MV-4-11 (cell line): ENCODE data around the gene CISTR.

Experiments used
- DNase-seq: peaks from one replicate; lab custom pipeline; 2025; lab: John Stamatoyannopoulos, UW

Gene CISTR

DNA sequence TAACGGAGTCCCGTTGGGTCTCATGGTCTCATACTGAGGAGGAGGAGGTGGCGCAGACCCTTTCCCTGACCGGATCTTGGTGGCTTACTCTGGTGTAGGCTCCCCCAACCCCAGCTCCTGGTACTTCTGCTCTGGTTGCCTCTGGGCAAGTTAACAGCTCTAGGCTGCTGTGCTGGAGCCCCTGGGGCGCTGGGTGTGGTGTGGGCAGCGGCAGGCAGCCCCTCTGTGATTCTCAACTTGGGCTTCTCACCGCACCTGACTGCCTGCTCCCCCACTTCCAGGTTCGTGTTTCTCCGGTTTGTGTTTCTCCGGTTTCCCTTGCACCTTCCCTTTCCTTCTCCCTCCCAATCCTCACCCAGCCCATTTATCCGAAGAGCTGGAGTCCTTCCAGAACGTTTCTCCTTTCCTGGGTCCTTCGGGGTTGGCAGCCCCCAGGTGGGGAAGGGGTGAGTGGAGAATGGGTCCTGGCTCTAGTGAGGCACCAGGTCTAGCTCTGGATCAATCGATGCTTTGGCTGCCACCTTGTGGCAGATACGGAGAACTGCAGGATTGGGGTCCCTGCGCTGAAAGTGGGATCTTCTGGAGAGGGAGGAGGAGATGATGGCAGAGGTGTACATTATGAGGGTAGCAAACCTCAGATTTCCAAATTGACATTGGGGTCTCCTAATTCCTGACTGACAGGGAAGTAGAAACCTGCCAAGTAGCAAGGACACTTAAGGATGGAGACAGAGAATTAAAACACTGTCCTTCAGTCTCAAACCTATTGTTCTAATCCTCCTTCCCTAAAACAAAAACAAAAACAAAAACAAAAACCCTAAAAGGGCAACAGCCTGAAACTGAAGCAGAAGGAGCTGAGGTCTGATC lies 8.3 kb downstream of the CISTR start:
- peak; percentile 37 for DNase-seq

DNA sequence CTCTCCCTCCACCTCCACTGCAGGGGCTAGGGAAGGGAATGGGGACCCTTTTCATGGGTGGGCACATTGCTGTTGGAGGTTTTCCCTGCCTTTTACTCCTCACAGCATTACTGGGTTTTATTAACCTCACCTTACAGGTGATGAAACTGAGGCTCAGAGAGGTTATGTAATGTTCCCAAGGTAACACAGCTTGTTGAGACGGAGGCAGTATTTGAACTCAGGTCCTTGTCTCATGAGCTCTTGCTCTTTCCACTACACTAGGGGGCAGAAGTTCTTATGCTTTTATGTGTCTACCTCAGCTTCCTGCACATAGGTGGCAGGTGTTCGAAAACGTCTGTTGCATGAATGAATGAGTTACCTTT lies 11.7 kb downstream of the CISTR start:
- no peak for DNase-seq

DNA sequence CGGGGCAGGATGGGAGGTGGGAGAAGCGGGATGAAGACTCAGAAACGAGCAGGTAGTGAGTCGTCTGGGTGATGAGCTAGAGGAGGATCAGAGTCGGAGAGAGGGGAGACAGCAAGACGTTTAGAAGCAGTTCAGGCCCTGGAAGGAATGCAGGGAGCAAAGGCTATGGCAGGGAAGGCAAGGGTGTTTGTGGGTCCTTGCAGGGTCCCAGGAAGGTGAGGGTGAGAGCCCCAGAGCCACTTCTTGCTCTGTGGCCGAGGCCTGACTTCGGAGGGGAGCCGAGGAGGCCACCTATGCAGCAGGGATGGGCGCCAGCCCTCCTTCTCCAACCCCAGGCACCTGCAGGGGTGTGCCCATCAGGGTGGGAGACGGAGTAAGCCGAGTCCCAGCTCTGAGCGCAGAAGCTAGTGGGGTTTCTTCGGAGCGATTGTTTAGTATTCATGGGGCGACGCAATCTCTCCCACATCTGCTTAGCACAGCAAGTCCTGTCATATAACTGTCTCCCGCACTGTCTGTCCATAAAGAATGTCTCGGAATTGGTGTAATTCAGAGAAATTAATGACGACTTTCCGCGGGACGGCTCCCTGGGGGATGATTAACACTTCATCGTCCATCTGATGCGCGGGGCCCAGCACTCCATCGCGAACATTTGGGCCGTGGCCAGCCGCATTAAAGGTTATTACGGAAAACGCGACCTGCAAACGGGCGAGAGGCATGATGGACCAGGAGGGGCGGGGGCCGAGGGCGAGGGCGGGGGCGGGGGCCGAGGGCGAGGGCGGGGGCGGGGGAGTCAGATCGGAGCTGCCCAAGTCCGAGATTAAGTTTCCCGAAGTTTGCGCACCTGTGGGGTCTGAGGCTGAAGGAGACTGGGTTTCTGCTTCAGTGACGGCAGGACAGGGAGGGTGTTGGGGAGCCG lies 12.3 kb downstream of the CISTR start:
- no peak for DNase-seq

DNA sequence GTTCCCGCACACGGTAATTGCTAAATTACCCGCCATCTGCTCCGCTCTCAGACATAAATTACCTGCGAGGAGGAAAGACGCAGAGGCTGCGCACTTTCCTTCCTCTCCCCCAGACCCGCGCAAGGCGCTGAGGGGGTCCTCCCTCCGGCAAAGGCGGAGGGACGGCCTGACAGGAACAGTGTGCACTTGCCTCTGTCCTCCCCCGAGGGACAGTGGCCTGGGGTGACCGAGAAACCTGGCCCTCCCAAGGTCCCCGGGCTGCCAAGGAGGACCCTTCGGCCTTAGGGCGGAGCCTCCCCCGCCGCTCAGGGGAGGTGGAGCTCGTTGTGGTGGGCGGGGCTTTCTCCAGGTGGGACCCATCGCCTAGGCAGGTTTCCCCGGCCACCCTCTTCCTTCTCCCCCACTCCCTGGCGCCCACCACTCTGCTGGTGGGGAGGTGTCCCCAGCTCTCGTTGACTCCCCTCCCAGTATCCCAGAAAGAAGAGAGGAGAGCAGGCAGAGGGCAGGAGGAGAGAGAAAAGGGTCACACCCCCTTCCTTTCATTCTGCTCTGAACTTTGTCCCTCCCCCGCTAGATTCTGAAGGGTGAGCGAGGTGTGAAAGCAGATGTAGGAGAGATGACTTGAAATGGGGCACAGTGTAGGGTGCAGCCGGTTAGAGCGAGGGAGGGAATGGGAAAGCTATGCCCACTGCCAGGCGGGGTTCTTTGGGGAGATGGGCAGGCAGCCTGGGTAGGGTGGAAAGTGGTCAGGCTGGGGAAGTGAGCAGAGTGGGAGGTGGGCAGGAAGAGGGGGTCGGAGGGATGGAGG lies 13.2 kb downstream of the CISTR start:
- DNase-seq = no peak

DNA sequence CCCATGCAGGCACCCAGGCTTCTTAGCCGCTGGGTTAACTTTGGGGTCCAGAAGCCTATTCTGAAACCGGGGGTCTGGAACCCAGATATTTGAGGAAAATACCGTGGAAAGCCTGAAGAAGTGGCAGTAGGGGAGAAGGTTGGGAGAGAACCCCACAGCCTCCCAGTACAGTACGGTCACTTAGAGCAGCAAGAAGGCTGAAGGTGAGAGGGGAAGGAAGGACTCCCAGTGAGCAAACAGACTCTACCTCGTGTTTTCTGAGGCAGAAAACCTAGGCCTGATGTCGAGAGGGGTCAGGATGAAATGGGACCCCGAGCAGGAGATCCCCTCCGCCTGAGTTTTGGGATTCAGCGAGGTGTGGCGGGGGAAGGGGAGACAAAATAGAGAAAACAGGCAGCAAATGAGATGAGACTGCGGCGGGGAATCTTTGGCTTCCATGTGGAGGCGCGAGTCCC lies 13.8 kb downstream of the CISTR start:
- no peak for DNase-seq

DNA sequence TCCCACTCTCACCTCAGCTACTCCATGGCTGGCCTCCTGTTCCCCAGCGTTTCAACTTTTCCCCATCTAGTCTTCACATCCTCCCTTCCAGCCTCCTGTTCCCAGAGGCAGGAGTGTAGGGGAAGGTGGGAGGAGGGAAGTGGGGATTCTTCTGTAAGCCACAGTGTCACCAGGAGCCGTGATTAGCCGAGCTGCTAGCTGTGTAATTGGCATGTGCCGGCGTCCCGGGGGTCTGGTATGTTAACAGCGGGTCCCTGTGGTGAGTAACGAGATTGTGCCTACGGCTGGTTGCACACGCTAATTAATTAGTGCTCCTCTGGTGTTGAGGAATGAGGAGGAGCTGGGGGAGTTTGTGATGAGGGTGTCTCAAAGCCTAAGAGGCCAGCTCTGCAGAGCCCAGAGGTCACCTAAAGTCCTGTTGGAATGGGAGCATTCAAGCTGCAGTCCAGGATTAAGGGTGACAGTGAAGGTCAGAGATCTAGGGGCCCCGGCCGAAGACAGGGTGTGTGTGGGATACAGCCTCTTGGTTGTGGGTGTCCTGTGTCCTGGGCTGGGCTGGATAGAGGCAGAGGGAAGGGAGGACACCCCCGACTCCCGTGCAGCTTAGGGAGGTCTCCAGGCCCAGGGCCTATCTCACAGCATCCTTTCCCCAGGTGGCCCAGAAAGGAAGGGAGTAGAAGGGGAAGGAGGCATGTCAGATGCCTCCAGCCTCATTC lies 14.5 kb downstream of the CISTR start:
- DNase-seq = no peak

DNA sequence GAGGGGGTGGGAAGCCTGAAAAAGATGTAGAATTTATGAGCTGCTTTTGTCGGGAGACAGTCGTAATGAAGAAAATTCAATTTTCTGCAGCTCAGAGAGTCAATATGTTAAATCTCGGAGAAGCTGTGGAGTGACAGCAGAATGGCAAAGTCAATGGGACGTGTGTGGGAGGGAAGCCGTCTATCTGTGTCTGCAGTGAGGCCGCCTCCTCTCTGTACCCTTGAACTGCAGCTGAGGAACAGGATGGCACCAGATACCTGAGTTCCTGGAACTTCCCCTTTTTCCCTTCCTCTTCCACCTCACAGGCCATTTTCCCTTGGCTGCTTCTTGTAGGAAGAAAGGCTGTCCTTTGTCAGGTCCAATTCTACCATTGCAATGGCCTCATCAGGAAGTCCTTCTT lies 15.2 kb downstream of the CISTR start:
- DNase-seq = no peak

DNA sequence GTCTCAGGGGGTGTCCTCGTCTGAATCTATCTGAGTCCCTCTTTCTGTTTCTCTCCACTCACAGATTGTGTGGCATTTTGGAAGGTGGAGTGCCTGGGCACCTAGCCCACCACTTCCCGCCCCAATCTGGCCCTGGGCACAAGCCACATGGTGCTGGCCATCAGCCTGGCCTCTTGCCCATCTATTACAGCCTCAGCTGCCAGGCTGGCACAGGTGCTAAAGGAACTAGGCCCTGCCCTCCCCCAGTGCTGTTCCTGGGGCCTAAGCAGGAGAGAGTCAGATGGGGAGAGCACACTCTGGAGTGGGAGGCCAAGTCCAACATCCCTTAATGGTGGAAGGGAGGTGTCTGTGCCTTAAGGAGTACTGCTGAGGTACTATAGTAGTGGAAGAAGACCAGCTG lies 16.2 kb downstream of the CISTR start:
- no peak for DNase-seq

DNA sequence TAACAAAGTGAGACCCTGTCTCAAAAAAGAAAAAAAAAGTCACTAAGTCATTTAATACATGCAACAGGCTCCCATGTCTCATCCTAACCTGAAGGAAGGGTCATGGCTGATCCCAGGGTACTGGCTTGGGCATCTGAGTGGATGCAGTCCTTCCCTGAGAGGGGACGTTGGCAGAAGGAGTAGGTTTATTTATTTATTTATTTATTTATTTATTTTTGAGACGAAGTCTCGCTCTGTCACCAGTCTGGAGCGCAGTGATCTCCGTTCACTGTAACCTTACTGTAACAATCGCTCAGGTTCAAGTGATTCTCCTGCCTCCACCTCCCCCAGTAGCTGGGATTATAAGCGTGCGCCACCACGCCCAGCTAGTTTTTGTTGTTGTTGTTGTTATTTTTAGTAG lies 17.4 kb downstream of the CISTR start:
- DNase-seq = no peak

DNA sequence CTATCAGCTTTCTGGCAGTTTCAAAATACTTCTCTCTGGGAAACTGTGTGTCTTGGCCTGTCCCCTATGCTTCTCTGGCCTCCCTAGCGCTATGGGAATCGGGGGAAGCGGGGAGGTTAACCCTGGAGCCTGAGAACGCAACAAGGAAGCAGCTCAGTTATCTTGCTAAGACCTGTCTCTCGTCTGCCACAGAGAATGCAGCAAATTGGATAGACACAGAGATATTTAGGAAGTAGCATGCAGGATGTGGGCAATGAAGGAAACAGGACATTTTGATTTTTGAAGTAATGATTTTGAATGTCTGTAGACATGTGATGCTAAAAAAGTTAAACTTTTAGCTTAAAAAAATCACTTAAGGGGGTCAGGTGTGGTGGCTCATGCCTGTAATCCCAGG lies 18.0 kb downstream of the CISTR start:
- DNase-seq = peak; percentile 10

DNA sequence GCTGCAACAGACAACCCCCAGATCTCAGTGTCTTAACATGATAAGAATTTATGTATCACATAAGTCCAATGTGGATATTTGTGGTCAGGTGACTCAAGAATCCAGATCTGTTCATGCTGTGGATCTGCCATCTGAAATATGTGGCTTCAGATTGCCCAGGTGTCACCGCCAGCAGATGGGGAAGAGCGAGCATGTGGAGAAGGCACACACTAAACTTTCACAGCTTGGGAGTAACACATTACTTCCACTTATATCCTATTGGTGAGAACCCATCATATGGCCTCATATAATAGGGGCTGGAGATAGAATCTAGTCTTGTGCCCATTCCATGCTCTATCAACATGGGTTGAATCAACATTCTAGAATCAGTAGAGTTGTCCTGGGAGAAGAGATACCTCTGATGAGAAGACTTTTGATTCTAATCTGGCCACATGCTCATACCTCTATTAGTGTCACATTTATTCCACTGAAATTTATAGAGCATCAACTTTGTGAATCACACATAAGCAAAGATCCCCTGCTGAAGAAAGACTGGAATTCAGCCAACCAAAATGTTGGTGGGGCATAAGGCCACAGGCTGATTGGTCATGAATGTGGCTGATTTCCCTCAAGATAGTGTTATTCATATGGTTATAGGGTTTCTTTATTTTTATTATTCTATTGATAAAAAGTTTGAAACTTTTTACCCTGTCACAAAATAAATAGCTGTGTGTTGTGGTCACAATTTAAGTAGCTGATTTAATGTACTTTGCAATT lies 18.6 kb downstream of the CISTR start:
- no peak for DNase-seq

DNA sequence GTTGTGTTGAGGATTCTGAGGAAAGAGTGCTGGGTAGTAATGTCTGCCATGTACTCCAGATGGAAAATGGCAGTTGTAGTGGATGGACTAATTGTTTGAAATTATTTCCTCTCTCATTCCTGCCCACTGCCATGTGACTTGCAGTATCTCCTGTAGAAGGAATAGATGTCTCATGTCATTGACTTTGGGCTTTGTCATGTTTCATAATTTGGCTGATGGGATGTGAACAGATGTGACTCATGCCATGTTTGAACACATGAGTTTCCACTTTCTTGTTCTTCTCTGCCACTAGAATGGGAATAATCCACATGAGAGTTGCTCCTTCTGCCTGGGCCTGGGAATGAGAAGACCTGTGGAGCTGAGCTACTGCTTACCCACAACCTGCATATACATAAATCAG lies 22.1 kb downstream of the CISTR start:
- DNase-seq = no peak

DNA sequence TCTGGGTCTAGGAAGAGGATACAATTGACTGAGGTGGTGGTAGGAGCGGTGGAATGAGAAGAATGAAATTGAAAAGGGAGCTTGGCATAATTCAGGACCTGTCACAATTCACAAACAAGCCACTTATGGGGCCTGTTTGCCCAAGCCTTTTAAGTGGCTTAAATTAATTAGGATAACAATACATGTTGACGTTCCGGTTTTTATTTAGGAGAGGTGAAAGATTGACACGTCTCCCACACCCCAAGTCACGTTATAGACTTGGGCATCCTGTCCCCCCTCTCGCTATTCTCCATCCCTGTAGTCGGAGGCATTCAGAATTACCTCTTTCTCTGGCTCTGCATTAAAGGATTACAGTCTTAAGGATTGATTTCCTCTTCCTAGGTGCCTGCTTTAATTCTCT lies 23.6 kb downstream of the CISTR start:
- no peak for DNase-seq

DNA sequence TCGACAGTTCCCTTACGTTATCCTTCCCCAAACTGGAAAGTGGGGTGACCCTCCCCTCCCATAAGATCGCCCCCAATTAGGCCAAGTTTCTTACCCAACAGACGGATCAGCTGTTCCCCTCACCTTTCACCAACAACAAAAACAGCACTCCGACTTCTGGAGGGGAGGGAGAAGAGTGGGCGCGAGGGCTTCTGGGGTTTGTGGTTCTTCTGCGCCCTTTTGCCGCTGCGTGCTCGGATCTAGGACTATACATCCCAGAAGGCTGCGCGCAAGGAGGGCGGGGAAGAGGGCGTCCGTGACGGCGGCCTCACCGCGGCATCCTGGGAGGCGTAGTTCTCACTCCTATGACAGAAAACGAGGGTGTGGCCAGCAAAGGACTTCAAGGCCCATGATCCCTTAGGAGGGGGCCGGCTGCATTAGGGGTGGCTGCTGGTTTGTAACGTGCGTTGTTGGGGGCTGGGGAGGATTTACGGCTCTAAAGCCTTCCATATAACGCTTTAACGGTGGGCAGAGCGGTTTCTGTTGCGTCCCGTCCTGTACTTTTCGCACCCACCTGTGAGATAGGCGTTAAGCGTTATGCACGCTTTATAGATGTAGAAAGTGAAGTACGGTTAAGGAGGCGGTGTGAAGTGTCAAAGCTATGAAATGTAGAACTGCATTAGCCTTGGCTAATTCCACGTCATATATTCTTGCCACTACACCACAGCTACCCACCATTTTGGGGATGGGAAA lies 24.3 kb downstream of the CISTR start, which contains the start of gene CALCOCO1:
TSS of gene CALCOCO1 (minus strand) at position 143 of the 732 bp plus-strand sequence. CDS start 2,210 bp downstream, outside the sequence.
- peak; percentile 97 for DNase-seq

DNA sequence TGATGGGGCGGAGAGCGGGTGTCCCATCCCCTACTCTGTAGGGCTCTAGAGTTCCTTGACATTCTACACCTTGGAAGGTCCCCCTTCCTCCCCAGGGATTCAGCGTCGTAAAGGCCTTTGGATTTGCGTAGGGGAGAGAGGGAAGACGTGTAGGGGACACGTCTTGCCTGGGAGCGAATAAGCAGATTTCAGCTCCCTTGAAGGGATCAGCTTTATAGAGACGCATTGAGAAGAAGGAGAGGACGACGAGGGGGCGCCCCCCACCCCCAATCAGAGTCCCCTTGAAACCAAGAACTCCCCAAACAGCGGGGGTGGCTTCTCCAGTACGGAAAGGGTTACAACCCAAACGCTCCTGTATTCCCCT lies 24.9 kb downstream of the CISTR start:
- no peak for DNase-seq

DNA sequence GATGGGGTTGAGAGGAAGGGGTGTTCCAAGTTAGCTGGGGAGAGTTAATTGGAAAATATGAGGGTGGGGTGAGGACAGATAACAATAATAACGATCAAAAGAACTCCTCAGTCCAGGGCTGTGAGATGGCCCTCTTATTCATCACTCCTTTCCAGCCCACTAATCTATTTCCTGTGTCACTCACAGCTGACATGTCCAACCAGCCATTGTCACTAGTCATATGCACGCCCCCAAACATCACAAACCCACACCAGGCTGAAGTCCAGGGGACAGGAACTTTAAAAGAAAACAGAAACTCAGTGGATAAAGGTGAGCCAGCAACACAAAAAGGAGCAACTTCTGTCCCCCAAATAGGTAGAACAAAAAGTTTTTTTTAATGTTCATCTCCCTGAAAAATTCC lies 25.4 kb downstream of the CISTR start:
- peak; percentile 12 for DNase-seq

DNA sequence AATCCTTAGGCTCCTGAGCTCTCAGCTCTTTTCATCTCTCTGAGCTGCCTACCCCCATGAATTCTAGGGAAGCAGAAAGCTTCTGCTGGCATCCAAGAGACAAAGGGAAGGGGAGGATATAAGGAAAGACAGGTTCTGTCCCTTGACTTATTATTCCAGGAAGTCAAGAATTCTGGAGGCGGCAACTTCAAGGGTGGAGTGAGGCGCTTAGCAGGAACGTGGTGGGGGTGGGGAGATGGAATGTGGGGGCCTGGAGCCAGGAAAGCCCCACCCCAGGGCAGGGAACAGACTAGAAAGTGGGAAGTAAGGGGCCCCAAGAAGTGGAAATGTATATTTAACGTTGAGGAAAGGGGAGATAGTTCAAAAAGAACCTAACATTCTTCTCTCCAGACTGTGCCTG lies 26.0 kb downstream of the CISTR start:
- DNase-seq = no peak

DNA sequence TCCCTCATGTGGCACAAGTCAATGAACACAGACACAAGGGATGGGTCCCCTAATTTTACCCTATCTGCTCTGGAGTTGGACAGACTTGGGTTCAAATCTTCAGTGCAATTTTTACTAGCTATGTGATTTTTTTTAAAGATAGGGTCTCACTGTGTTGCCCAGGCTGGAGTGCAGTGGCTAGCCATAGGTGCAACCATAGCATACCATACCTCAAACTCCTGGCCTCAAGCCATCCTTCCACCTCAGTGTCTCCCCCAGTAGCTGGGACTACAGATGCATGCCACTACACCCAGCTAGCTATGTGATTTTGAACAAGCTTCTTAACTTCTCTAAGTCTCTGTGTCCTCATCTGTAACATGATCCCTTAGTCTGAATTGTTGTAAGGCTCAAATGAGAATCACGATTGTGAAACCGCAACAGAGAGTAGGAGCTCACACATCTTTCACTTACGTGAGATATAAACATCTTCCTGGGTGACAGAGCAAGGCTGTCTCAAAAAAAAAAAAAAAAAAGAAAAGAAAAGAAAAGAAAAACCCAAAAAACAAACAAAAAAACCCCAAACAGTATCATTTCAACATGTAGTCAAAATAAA lies 29.2 kb downstream of the CISTR start:
- no peak for DNase-seq

DNA sequence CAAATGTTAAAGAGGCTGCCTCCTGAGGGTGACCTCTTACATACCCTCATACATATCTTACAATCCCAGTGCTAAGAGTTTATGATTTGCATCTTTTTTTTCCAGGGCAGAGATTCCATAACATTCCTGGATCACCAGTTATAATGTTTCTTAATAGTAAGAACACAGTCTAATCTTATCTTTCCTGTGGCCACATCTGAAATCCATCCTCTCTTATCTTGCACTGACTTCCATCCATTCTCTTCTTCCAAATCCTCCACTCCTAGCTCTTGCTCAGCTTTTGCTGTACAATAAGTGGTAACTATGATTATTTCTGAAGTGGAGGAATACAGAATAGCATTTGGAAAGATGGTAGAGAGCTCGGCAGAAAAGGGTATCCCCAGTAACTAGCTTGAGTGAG lies 30.8 kb downstream of the CISTR start:
- no peak for DNase-seq

DNA sequence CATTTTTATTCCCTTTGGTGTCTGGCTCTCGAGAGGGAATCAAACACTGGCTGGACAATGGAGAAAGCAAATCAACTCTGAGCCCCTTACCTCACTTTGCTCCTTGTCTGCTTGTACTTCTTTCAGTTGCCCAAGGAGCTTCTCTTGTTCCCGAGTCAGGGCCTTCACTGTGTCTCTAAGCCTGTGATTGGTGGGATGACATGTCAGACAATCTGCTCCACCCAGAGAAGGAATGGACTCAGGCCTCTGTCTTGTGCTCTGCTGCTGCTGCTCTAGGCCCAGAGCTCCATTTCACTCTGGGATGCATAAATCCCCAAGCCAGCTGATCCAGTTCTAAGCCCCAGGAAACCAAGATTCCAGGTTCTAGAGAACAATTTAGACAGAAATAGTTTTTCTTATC lies 32.1 kb downstream of the CISTR start:
- no peak for DNase-seq
